Measurements from ENCODE around the gene HYAL1.
"Not testable (repeated sequence)": the region's sequence is repeated elsewhere in the genome, so short reads cannot be mapped to it uniquely, and the experiment has no call there.

HYAL1 gene

DNA sequence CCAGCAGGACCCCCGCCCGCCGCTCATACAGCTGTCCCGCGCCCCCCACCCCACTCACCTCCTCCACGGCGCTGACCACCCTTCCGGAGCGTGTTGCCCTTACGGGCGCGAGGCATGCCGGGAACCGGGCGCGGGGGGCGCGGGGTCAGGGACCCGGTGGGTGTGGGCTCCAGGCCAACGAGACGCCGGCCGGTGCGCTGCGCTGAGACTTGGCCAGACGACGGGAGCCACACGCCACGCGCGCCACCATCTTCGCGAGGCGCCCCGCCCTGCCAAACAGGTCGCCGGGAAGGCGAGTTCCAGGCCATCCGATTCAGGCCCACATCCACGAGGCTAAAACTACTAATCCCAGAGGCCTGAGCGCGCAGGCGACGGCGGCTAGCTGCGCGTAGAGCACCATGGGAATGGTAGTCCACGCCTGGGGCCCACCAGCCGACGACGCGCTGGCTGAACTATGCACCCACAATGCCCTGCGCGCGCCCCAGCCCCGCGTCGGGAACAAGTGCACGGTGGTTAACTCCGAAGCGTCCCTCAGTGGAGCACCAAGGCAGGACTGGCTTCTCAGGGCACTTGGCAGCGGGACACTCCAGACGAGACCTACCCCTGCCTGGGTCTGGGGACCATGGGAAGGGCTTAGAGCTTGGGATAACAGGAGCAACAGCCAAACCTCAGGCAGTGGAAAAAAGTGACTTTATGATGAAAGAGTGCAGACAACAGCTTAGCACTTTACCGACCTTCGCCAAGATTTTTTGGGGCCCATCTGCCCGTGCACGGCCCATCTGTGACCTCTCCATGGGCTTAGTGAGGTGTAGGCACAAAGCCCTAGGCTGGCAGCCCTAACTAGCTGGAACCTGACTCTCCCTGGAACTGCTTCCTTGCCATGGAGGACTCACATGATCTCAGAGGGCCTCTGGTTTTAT, 11.0 kb downstream of the HYAL1 start, which contains the start of gene IFRD2:
Gene IFRD2, minus strand, starts transcription at position 271 of the 920 bp plus-strand sequence. Its CDS starts 155 bp downstream, at position 116.
- peak; percentile 95 for DNase-seq

- no peak for DNase-seq
These were observed 13.2 kb downstream of the HYAL1 start for GRCh38 chr3:50290161-50290641.

- no peak for DNase-seq
These were observed 14.2 kb downstream of the HYAL1 start for GRCh38 chr3:50289130-50289529.

DNA sequence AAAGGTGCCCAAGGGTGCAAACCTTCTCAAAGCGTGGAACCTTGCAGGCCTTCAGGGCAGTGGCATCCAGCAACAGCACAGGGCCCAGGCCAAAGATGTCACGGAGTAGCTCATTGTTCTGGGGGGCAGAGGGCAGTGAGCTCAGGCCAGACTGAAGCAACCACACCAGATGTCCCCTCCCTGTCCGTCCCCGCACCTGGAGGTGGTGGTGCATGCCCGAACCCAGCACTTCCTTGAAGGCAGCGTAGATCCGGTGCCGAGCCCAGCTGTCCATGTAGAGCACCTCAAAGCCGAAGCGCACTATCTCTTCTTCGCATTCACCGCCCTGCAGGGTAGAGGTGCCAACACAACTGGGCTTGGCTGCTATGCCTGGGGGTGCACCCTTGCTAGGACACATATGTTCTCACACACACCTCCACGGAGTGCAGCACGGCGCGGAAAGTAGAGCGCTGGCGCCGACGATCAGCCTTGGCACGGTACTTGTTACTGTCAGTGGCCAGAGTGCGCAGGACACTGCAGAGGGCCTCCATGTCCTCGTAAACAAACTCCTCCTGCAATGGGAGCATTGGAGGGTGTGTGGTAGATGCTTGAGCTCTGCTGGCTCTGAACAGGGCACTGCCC, 14.9 kb downstream of the HYAL1 start:
- DNase-seq: no peak

DNA sequence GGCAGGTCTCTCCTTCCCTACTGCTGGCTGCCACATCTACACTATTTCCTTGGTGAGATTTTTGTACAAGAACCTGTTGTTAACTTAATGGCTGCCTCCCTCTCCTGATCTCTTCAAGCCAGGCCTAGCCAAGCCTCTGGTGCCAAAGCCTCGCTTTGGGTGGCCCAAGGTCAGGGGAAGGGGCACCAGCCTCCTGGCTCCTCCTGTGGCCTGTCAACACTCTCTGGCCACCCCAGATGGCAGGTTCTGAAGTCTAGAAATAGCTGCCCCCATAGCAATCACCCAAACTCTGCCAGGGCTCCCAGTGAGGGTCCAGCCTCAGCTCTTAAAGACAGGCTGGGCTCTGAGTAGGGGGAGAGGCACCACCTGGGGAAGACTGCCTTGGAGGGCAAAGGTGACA, 16.1 kb downstream of the HYAL1 start:
- DNase-seq: no peak

GRCh38 chr3:50286322-50287227, 16.8 kb downstream of the HYAL1 start:
- DNase-seq: no peak

GRCh38 chr3:50284121-50284520, 19.3 kb downstream of the HYAL1 start:
- DNase-seq: not testable (repeated sequence)

DNA sequence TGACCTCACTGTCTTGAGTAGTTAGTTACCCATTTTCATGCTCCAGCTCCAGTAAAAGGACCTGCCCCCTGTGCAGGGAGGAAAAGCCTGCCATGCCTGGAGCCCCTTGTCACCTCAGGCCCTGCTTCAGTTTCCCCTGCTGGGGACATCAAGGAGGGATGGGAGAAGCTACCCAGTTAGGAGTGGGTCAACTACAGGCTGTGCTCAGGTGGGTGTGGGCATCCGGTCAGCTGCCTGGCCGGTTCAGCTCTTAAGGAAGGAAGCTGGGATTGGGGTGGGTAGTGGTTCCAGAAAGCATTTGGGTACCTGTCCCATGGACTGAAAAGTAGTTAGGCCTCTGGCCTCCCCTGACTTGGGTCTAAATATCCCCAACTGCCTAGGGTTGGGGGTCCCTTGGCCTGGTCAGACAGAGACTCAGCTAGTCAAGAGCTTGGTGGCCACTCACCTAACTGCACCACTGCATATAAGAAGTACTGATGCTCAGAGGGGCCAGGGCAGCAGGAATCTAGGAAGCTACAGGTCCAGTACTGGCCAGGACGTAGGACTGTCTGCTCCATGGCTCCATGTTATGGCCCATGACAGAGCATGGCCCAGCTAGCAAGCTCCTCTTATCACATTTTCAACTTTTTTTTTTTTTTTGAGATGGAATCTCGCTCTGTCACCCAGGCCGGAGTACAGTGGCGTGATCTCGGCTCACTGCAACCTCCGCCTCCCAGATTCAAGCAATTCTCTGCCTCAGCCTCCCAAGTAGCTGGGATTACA, 23.9 kb downstream of the HYAL1 start:
- no peak for DNase-seq

- DNase-seq: no peak
These were observed 24.5 kb downstream of the HYAL1 start, which contains the start of gene LSMEM2 for GRCh38 chr3:50278880-50279224. LSMEM2 (plus strand) TSS chr3:50279087; CDS start chr3:50279114, 27 bp downstream.

- DNase-seq: no peak
These were observed 25.1 kb downstream of the HYAL1 start for GRCh38 chr3:50278123-50278879.

- DNase-seq: no peak
These were observed 26.6 kb downstream of the HYAL1 start for GRCh38 chr3:50276762-50277101.

- peak; percentile 24 for DNase-seq
These were observed 27.2 kb downstream of the HYAL1 start for GRCh38 chr3:50275996-50276761.

GRCh38 chr3:50275141-50275995, 28.0 kb downstream of the HYAL1 start:
- no peak for DNase-seq

GRCh38 chr3:50274371-50275104, 28.8 kb downstream of the HYAL1 start:
- peak; percentile 66 for DNase-seq

- DNase-seq: no peak
These were observed 29.7 kb downstream of the HYAL1 start for GRCh38 chr3:50273689-50274065.

DNA sequence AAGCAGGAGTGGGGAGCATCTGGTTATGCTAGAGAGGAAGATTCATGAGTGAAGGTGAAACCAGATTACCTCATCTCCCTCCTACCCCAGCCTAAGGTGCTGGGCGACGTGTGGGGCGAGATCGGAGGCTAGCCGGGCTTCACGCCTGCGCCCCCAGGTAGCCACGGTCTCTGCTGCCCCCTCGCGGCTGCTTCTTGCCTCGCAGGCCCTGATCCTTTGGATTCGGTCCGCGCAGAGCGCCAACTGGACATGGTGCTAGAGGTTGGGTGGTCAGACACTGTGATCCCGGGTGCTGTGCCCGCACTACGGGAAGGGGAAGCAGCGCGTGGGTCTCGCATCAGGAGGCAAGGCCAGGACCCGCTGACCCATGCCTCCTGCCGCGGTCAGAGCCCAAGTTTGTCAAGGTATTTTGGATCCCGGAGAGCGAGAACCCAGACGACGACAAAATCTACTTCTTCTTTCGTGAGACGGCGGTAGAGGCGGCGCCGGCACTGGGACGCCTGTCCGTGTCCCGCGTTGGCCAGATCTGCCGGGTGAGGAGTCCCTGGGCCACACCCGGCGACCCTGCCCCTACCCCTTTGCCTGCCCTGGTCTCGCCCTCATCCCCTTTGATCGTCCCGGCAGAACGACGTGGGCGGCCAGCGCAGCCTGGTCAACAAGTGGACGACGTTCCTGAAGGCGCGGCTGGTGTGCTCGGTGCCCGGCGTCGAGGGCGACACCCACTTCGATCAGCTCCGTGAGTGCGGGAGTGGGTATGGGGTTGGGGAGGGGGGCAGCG, 30.3 kb downstream of the HYAL1 start:
- peak; percentile 76 for DNase-seq

DNA sequence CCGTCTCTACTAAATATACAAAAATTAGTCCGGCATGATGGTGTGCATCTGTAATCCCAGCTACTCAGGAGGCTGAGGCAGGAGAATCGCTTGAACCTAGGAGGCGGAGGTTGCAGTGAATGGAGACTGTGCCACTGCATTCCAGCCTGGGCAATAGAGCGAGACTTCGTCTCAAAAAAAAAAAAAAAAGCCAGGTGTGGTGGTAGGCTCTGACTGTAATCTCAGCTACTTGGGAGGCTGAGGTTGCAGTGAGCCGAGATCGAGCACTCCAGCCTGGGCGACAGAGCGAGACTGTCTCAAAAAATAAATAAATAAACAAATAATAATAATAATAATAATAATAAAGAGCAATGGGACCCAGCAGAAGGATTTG, 30.9 kb downstream of the HYAL1 start:
- not testable (repeated sequence) for DNase-seq

- no peak for DNase-seq
These were observed 31.9 kb downstream of the HYAL1 start for GRCh38 chr3:50271314-50271936.
